Progenitor cell of endocrine pancreas (in vitro differentiated cells): ENCODE data around the gene TSSK3. TPM values are rescaled to one million over a fixed set of nuclear protein-coding genes. Genes with fewer than 3 reads are reported as not detected.
"Not testable (repeated sequence)": the region's sequence is repeated elsewhere in the genome, so short reads cannot be mapped to it uniquely, and the experiment has no call there.

Experiments used
- DNase-seq: peaks from one replicate; pipeline ENCODE4 v3.0.0; 2021; ENCODE audit warnings: low spot score; ENCODE audit not compliant: unreplicated experiment
- H3K27ac Mint-ChIP-seq: 2 replicates; pipeline ENCODE4 v1.8.0; 2021; ENCODE audit warnings: mild to moderate bottlenecking, moderate library complexity, mixed read lengths
- H3K27me3 Mint-ChIP-seq: 2 replicates; pipeline ENCODE4 v1.8.0; 2021; ENCODE audit warnings: mixed read lengths
- H3K36me3 Mint-ChIP-seq: 2 replicates; pipeline ENCODE4 v1.8.0; 2022; ENCODE audit warnings: mixed read lengths; ENCODE audit not compliant: insufficient read depth
- H3K4me1 Mint-ChIP-seq: 2 replicates; pipeline ENCODE4 v1.8.0; 2021; ENCODE audit warnings: low read depth, mixed read lengths
- H3K4me3 Mint-ChIP-seq: 2 replicates; pipeline ENCODE4 v1.8.0; 2021; ENCODE audit warnings: low read depth, mild to moderate bottlenecking, moderate library complexity, mixed read lengths
- H3K9me3 Mint-ChIP-seq: 2 replicates; pipeline ENCODE4 v1.8.0; 2021; ENCODE audit warnings: low read depth, mixed read lengths
- CTCF ChIP-seq: fragments of 200-600 bp; sonication (generic); IDR thresholded peaks from one replicate; pipeline ENCODE4 v1.5.0; 2021; ENCODE audit warnings: antibody characterized with exemption, mild to moderate bottlenecking; ENCODE audit not compliant: unreplicated experiment
- total RNA-seq: library from RNA; stranded (reverse); gene quantifications from 2 replicates; pipeline ENCODE4 v1.2.1, GENCODE V29; 2021

Gene TSSK3
- total RNA-seq, 1 donor from 2014 or later = 3.9 TPM

- Mint-ChIP-seq H3K27me3 (no peaks in the 10 kb centered on the region), H3K4me1 (peaks cover 16% of the 10 kb centered on the region), H3K36me3 (peaks cover 5% of the 10 kb centered on the region), H3K4me3 (peak overlapping the region; percentile 99), H3K9me3 (no peaks in the 10 kb centered on the region), H3K27ac (peak overlapping the region; percentile 100)
- no peak for DNase-seq
- no peak for TF ChIP-seq CTCF
Observed at GRCh38 chr1:32393832-32394140, 31.4 kb downstream of the TSSK3 start.

DNA sequence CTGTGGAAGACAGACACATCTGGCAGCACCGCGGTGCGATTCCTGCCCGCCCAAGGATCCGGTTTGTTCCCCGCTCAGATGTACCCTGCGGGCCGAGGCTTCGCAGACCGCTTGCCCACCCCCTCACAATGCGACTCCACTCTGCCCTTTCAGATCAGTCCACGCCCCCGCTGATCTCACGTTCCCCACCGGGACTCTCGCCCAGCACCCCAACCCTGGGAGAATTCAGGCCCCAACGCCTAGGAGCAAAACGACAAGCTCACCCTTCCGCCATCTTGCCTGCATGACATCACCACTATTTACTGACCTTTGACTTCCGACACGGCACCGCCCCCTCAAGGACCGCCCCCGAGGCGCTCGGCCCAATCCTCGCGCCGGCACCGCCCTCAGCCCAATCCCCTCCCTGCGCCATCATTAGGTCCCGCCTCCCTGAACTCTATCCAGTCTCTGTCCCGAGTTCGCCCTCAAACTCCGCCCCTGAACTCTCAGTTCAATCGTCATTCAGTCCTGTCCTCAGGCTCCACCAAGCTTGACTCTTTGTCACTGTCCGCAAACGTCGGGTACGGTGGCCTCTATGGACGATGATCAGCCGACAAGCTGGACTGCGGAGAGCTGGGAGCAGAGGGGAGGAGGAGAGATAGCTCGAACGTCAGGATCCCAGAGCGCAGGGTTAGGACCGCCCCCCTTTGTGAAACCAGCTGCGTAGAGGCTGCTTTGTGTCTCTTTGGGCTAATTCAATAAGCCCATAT is 32.0 kb downstream of the TSSK3 start, which contains the start of gene BSDC1:
BSDC1 (minus strand) TSS at position 301 of the 749 bp plus-strand sequence; CDS start at position 274, 27 bp downstream.
- Mint-ChIP-seq H3K4me3 (peak within 1 kb of the TSS; percentile 99), H3K27me3 (no peaks in the 10 kb centered on the region), H3K36me3 (peaks cover 5% of the 10 kb centered on the region), H3K27ac (peak within 1 kb of the TSS; percentile 100), H3K9me3 (no peaks in the 10 kb centered on the region), H3K4me1 (peaks cover 16% of the 10 kb centered on the region)
- TF ChIP-seq CTCF = no peak
- DNase-seq = peak; percentile 97

DNA sequence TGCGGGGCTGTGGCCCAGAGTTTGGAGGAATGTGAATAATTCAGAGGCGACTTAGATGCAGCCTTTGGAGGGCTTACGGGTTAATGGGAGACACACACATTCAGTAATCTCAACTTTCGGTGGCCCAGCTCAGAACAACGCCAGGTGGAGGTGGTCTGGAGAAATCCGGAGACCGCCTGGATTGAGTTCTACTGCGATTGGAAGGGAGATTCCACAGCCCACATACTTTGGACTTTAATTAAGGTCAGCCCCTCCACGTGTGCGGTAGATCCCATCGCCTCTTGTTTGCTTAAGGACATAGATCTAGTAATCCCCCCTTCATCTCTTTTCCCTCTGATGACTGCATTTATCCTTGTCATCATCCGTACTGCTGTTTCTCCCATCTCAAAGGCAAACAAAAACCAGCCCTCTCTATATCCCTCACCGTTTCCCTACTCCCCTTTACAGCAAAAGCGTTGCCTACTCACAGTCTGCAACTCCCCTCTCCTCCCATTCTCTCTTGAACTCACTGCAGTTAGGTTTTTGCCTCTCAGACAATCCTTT is 32.6 kb downstream of the TSSK3 start:
- Mint-ChIP-seq H3K9me3 (no peaks in the 10 kb centered on the region), H3K27ac (peak overlapping the region; percentile 100), H3K36me3 (peaks cover 5% of the 10 kb centered on the region), H3K4me1 (peaks cover 16% of the 10 kb centered on the region), H3K4me3 (peak overlapping the region; percentile 99), H3K27me3 (no peaks in the 10 kb centered on the region)
- no peak for TF ChIP-seq CTCF
- DNase-seq = no peak

GRCh38 chr1:32396524-32396923 is 34.2 kb downstream of the TSSK3 start:
- H3K27me3 Mint-ChIP-seq, H3K36me3 Mint-ChIP-seq, H3K9me3 Mint-ChIP-seq, H3K27ac Mint-ChIP-seq, H3K4me3 Mint-ChIP-seq, DNase-seq: not testable (repeated sequence)
- peaks cover 17% of the 10 kb centered on the region for H3K4me1 Mint-ChIP-seq

GRCh38 chr1:32398401-32398800 is 36.1 kb downstream of the TSSK3 start:
- peaks cover 9% of the 10 kb centered on the region for H3K4me1 Mint-ChIP-seq

More at GRCh38 chr1:32398401-32398800, 36.1 kb downstream of the TSSK3 start:
- Mint-ChIP-seq H3K4me3 (no peak overlapping the region), H3K36me3 (peaks cover 5% of the 10 kb centered on the region), H3K9me3 (no peaks in the 10 kb centered on the region), H3K27me3 (no peaks in the 10 kb centered on the region), H3K27ac (no peak overlapping the region)
- no peak for DNase-seq
- no peak for TF ChIP-seq CTCF
